Activated CD4-positive, alpha-beta T cell treated with anti-CD3 and anti-CD28 coated beads for 36 hours (primary cell): ENCODE data around the gene KLHDC7B. TPM values are rescaled to one million over a fixed set of nuclear protein-coding genes. Genes with fewer than 3 reads are reported as not detected.

ENCODE experiments used
- ATAC-seq: fragments of 200-7000 bp; cut with Tn5 transposase; one replicate; pipeline ENCODE4 v1.10.0; 2021; ENCODE audit warnings: mild to moderate bottlenecking, moderate library complexity
- CTCF ChIA-PET: fragments of 350-600 bp; sonication (Branson Sonifier 250); formaldehyde crosslinking; loops from one replicate; lab custom pipeline; 2021; ENCODE audit warnings: antibody characterized with exemption; lab: Charles Lee
- POLR2A ChIA-PET: fragments of 350-600 bp; sonication (Branson Sonifier 250); formaldehyde crosslinking; loops from one replicate; lab custom pipeline; 2021; ENCODE audit warnings: antibody characterized with exemption, inconsistent platforms; lab: Charles Lee
- DNase-seq: peaks from one replicate; pipeline ENCODE4 v3.0.0-alpha.2; 2020
- H3K27ac Mint-ChIP-seq: one replicate; pipeline ENCODE4 v1.8.0; 2021; ENCODE audit warnings: mixed read lengths
- H3K27me3 Mint-ChIP-seq: one replicate; pipeline ENCODE4 v1.8.0; 2021; ENCODE audit warnings: mixed read lengths
- H3K36me3 Mint-ChIP-seq: one replicate; pipeline ENCODE4 v1.8.0; 2021; ENCODE audit warnings: low read depth, mixed read lengths
- H3K4me1 Mint-ChIP-seq: one replicate; pipeline ENCODE4 v1.8.0; 2021; ENCODE audit warnings: mixed read lengths
- H3K4me3 Mint-ChIP-seq: one replicate; pipeline ENCODE4 v1.8.0; 2021; ENCODE audit warnings: mild to moderate bottlenecking, moderate library complexity, mixed read lengths
- H3K9me3 Mint-ChIP-seq: one replicate; pipeline ENCODE4 v1.8.0; 2021; ENCODE audit warnings: low read depth, mixed read lengths
- intact Hi-C, 2 experiments: fragments of 100-400 bp; cut with DNase I in 1 of 2; cut with micrococcal nuclease in 1 of 2; formaldehyde crosslinking; loops; one replicate each; pipeline versions ENCODE4 v1.14.2 to v1.15.1; 2022 to 2024; cut with DNase I, micrococcal nuclease
- total RNA-seq, 2 experiments: library from RNA; stranded (reverse); gene quantifications; one replicate each; pipeline ENCODE4 v1.2.3, GENCODE V29; 2021

Gene KLHDC7B
- total RNA-seq, 2 experiments from 2014 or later: 5.7 to 6.4 TPM

GRCh38 chr22:50523806-50524675 is 21.7 kb upstream of the KLHDC7B start:
- no peaks in the 10 kb centered on the region for H3K9me3 Mint-ChIP-seq
- intact Hi-C loops: no loop called here

GRCh38 chr22:50524676-50525103 is 21.0 kb upstream of the KLHDC7B start:
- Mint-ChIP-seq H3K4me3 (peak overlapping the region; percentile 77), H3K9me3 (no peaks in the 10 kb centered on the region), H3K27me3 (no peaks in the 10 kb centered on the region), H3K36me3 (peaks cover 24% of the 10 kb centered on the region), H3K4me1 (peaks cover 34% of the 10 kb centered on the region), H3K27ac (peak overlapping the region; percentile 60)
- DNase-seq (no peak), ATAC-seq (no peak)
- intact Hi-C loops: loop anchor here (1.0 to 5.0 kb wide), 9 partner anchors 16 to 672 kb away; partner anchors contain the start of genes NCAPH2 (in 2 of the 2), CHKB (in 1 of the 2), PIM3 (in 1 of the 2) and PPP6R2 (in 1 of the 2)
- ChIA-PET CTCF (interaction anchor here (0.7 to 5.2 kb wide), 15 partner anchors 9 to 282 kb away, joined by 4 to 76 read pairs (median 8); partner anchors contain the start of genes LMF2, NCAPH2 and SYCE3), POLR2A (interaction anchor here (0.6 to 3.1 kb wide), 10 partner anchors 10 to 96 kb away, joined by 4 to 65 read pairs (median 11); partner anchors contain the start of genes KLHDC7B, LMF2 and NCAPH2)

More at GRCh38 chr22:50523806-50524675, 21.7 kb upstream of the KLHDC7B start:
- no peaks in the 10 kb centered on the region for H3K27me3 Mint-ChIP-seq
- ChIA-PET CTCF (interaction anchor here (0.7 to 5.2 kb wide), 8 partner anchors 9 to 282 kb away, joined by 4 to 76 read pairs (median 8); partner anchors contain the start of genes LMF2, NCAPH2 and SYCE3), POLR2A (interaction anchor here (0.6 to 3.1 kb wide), 7 partner anchors 9 to 97 kb away, joined by 4 to 65 read pairs (median 13); partner anchors contain the start of genes LMF2 and NCAPH2)
- ATAC-seq (no peak), DNase-seq (peak; percentile 25)
- H3K27ac Mint-ChIP-seq: peak overlapping the region; percentile 60
- H3K4me1 Mint-ChIP-seq: peaks cover 33% of the 10 kb centered on the region
- peaks cover 27% of the 10 kb centered on the region for H3K36me3 Mint-ChIP-seq
- peak overlapping the region; percentile 77 for H3K4me3 Mint-ChIP-seq

- H3K27ac Mint-ChIP-seq: peak within 1 kb of the TSS; percentile 87
- peaks cover 34% of the 10 kb centered on the region for H3K4me1 Mint-ChIP-seq
- intact Hi-C loops: loop anchor here (1.0 to 5.0 kb wide), 9 partner anchors 17 to 673 kb away; partner anchors contain the start of genes NCAPH2 (in 2 of the 2), CHKB (in 1 of the 2), PIM3 (in 1 of the 2) and PPP6R2 (in 1 of the 2)
- peak; percentile 99 for DNase-seq
- POLR2A ChIA-PET: interaction anchor here (0.6 to 3.1 kb wide), 18 partner anchors 8 to 165 kb away, joined by 3 to 65 read pairs (median 6); partner anchors contain the start of genes CHKB, KLHDC7B, LMF2 and NCAPH2
- peak; percentile 56 for ATAC-seq
- no peaks in the 10 kb centered on the region for H3K9me3 Mint-ChIP-seq
- peak within 1 kb of the TSS; percentile 77 for H3K4me3 Mint-ChIP-seq
- H3K36me3 Mint-ChIP-seq: peaks cover 23% of the 10 kb centered on the region
- CTCF ChIA-PET: interaction anchor here (0.6 to 5.2 kb wide), 29 partner anchors 10 to 283 kb away, joined by 3 to 76 read pairs (median 6); partner anchors contain the start of genes CHKB, KLHDC7B, LMF2 and NCAPH2
- no peaks in the 10 kb centered on the region for H3K27me3 Mint-ChIP-seq
These were observed 20.4 kb upstream of the KLHDC7B start, which contains the start of gene SCO2 for GRCh38 chr22:50525104-50525857. TSS of gene SCO2 (minus strand) at chr22:50525598. CDS start at chr22:50524411, 1,187 bp downstream.

GRCh38 chr22:50525858-50526107 is 19.9 kb upstream of the KLHDC7B start:
- CTCF ChIA-PET: interaction anchor here (0.6 to 5.2 kb wide), 29 partner anchors 10 to 283 kb away, joined by 3 to 76 read pairs (median 6); partner anchors contain the start of genes CHKB, KLHDC7B, LMF2 and NCAPH2
- DNase-seq: no peak
- Mint-ChIP-seq H3K4me3 (peak overlapping the region; percentile 77), H3K36me3 (peaks cover 23% of the 10 kb centered on the region), H3K4me1 (peaks cover 34% of the 10 kb centered on the region), H3K9me3 (no peaks in the 10 kb centered on the region), H3K27me3 (no peaks in the 10 kb centered on the region), H3K27ac (no peak overlapping the region)
- no peak for ATAC-seq
- intact Hi-C loops: loop anchor here (1.0 to 5.0 kb wide), 12 partner anchors 17 to 673 kb away; partner anchors contain the start of genes CHKB (in 2 of the 2), NCAPH2 (in 2 of the 2), PIM3 (in 1 of the 2) and PPP6R2 (in 1 of the 2)
- POLR2A ChIA-PET: interaction anchor here (0.6 to 3.1 kb wide), 17 partner anchors 8 to 165 kb away, joined by 3 to 65 read pairs (median 7); partner anchors contain the start of genes CHKB, KLHDC7B, LMF2 and NCAPH2

- ATAC-seq: peak; percentile 57
- H3K9me3 Mint-ChIP-seq: no peaks in the 10 kb centered on the region
- peak overlapping the region; percentile 77 for H3K4me3 Mint-ChIP-seq
- DNase-seq: peak; percentile 95
- CTCF ChIA-PET: interaction anchor here (0.9 to 5.2 kb wide), 27 partner anchors 9 to 284 kb away, joined by 3 to 76 read pairs (median 6); partner anchors contain the start of genes CHKB, KLHDC7B, LMF2 and NCAPH2
- peak overlapping the region; percentile 87 for H3K27ac Mint-ChIP-seq
- peaks cover 34% of the 10 kb centered on the region for H3K4me1 Mint-ChIP-seq
- H3K36me3 Mint-ChIP-seq: peaks cover 23% of the 10 kb centered on the region
- H3K27me3 Mint-ChIP-seq: no peaks in the 10 kb centered on the region
- intact Hi-C loops: loop anchor here (1.0 to 5.0 kb wide), 7 partner anchors 36 to 674 kb away; partner anchors contain the start of genes CHKB (in 1 of the 2), PIM3 (in 1 of the 2), PPP6R2 (in 1 of the 2) and SYCE3 (in 1 of the 2)
- POLR2A ChIA-PET: interaction anchor here (0.6 to 3.1 kb wide), 16 partner anchors 9 to 166 kb away, joined by 3 to 65 read pairs (median 6); partner anchors contain the start of genes CHKB, KLHDC7B, LMF2 and NCAPH2
These were observed 19.4 kb upstream of the KLHDC7B start for GRCh38 chr22:50526108-50526833.

GRCh38 chr22:50526834-50527801 is 18.6 kb upstream of the KLHDC7B start:
- Mint-ChIP-seq H3K4me3 (peak overlapping the region; percentile 77), H3K27ac (peak overlapping the region; percentile 87), H3K27me3 (no peaks in the 10 kb centered on the region), H3K4me1 (peaks cover 34% of the 10 kb centered on the region), H3K9me3 (no peaks in the 10 kb centered on the region), H3K36me3 (peaks cover 23% of the 10 kb centered on the region)
- POLR2A ChIA-PET: interaction anchor here (1.0 to 1.7 kb wide), 2 partner anchors 12 to 94 kb away, joined by 3 to 5 read pairs; no protein-coding TSS in a partner anchor
- DNase-seq: peak; percentile 71
- intact Hi-C loops: loop anchor here (1.0 to 5.0 kb wide), 7 partner anchors 35 to 675 kb away; partner anchors contain the start of genes CHKB (in 1 of the 2), PIM3 (in 1 of the 2), PPP6R2 (in 1 of the 2) and SYCE3 (in 1 of the 2)
- ATAC-seq: peak; percentile 9
- CTCF ChIA-PET: interaction anchor here (0.6 to 5.2 kb wide), 9 partner anchors 8 to 551 kb away, joined by 3 to 43 read pairs (median 4); partner anchors contain the start of genes LMF2, NCAPH2 and SYCE3

- no peaks in the 10 kb centered on the region for H3K9me3 Mint-ChIP-seq
- peaks cover 41% of the 10 kb centered on the region for H3K4me1 Mint-ChIP-seq
- DNase-seq: peak; percentile 18
- CTCF ChIA-PET: interaction anchor here (0.6 to 5.2 kb wide), 8 partner anchors 12 to 552 kb away, joined by 3 to 43 read pairs (median 4); partner anchors contain the start of genes LMF2, NCAPH2 and SYCE3
- no peak for ATAC-seq
- intact Hi-C loops: loop anchor here (2.0 to 5.0 kb wide), 4 partner anchors 55 to 676 kb away; partner anchors contain the start of genes CHKB (in 1 of the 2), PIM3 (in 1 of the 2), PPP6R2 (in 1 of the 2) and ZBED4 (in 1 of the 2)
- H3K36me3 Mint-ChIP-seq: peaks cover 21% of the 10 kb centered on the region
- peak overlapping the region; percentile 87 for H3K27ac Mint-ChIP-seq
- no peaks in the 10 kb centered on the region for H3K27me3 Mint-ChIP-seq
- POLR2A ChIA-PET: interaction anchor here (0.6 to 1.7 kb wide), 6 partner anchors 11 to 156 kb away, joined by 3 to 7 read pairs (median 4); partner anchors contain the start of genes LMF2 and NCAPH2
- peak overlapping the region; percentile 77 for H3K4me3 Mint-ChIP-seq
These were observed 17.6 kb upstream of the KLHDC7B start for GRCh38 chr22:50527921-50528681.
